ENCODE results near the gene BLVRB. TPM values are rescaled to one million over a fixed set of nuclear protein-coding genes. Genes with fewer than 3 reads are reported as not detected.
A peak's percentile ranks its signal among the peaks of the same experiment; 100 is the strongest.

The BLVRB gene
- total RNA-seq, 1 experiment from 2014 or later = 44.0 TPM

DNA sequence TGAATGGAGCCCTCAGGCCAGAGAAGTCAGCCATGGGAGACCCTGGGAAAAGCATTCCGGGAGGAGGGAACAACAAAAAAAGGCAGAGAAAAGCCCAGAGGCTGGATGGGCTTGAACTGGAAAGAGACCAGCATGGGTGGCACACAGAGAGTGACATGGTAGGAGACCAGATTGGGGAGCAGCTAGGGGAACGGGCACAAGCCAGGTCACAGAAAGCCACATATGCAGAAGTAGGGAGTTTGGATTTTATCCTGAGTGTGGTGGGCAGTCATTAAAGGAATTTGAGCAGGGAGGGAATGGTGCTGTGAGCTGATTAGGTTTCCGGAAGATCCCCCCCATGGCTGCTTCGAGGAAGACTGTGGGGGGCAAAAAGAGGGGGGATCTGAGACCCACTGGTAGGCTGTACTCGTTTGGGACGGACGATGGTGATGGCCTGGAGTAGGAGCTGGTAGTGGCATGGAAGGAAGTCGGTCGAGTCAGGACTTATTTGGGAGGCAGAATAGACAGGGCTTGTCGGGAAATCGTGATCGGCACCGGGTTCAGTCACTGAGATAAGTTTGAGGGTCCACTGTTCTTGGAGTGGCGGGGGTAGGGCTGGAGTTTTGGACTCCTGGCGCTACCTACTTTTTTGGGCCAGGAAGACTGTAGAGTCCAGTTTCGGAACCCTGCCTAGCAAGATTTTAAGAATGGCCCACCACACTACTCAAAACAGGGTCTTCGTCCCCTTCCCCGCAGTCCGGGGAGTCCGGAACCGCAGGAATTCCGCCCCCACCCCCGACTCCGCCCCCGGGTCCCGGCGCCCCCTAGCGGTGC is 40.7 kb downstream of the BLVRB start:
- intact Hi-C loops (cut with micrococcal nuclease) = no loop called here
- Mint-ChIP-seq H3K4me1 (ENCODE audit: insufficient read depth, unreplicated experiment) (no peaks in the 10 kb centered on the region), H3K27me3 (ENCODE audit: insufficient read depth, unreplicated experiment) (no peaks in the 10 kb centered on the region), H3K27ac (ENCODE audit: low read depth, unreplicated experiment) (peak overlapping the region; percentile 97), H3K36me3 (ENCODE audit: insufficient read depth, unreplicated experiment) (peaks cover 22% of the 10 kb centered on the region), H3K9me3 (ENCODE audit: unreplicated experiment) (no peaks in the 10 kb centered on the region), H3K4me3 (ENCODE audit: unreplicated experiment) (peak overlapping the region; percentile 95)
- DNase-seq (ENCODE audit: unreplicated experiment) = peak; percentile 16
- ChIA-PET CTCF (interaction anchor here (0.6 to 1.1 kb wide), 5 partner anchors 11 to 140 kb away, joined by 3 to 6 read pairs (median 4); no protein-coding TSS in a partner anchor), POLR2A (interaction anchor here (0.7 to 5.5 kb wide), 13 partner anchors 9 to 984 kb away, joined by 3 to 125 read pairs (median 5); partner anchors contain the start of genes BLVRB, C19orf47, COQ8B and ITPKC)
- TF ChIP-seq, protein P1, sequence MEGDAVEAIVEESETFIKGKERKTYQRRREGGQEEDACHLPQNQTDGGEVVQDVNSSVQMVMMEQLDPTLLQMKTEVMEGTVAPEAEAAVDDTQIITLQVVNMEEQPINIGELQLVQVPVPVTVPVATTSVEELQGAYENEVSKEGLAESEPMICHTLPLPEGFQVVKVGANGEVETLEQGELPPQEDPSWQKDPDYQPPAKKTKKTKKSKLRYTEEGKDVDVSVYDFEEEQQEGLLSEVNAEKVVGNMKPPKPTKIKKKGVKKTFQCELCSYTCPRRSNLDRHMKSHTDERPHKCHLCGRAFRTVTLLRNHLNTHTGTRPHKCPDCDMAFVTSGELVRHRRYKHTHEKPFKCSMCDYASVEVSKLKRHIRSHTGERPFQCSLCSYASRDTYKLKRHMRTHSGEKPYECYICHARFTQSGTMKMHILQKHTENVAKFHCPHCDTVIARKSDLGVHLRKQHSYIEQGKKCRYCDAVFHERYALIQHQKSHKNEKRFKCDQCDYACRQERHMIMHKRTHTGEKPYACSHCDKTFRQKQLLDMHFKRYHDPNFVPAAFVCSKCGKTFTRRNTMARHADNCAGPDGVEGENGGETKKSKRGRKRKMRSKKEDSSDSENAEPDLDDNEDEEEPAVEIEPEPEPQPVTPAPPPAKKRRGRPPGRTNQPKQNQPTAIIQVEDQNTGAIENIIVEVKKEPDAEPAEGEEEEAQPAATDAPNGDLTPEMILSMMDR (IDR thresholded peaks at IDR 0.05; ENCODE audit: unreplicated experiment) = no peak
- no TSS peak for BruUV-seq (replicated peaks)

- ChIA-PET CTCF (interaction anchor here (0.8 to 1.3 kb wide), 4 partner anchors 19 to 186 kb away, joined by 3 to 4 read pairs (median 4); no protein-coding TSS in a partner anchor), POLR2A (interaction anchor here (1.0 to 5.5 kb wide), 14 partner anchors 10 to 985 kb away, joined by 3 to 125 read pairs (median 5); partner anchors contain the start of genes BLVRB, C19orf47, COQ8B and ITPKC)
- TF ChIP-seq, protein P1 (IDR thresholded peaks at IDR 0.05; ENCODE audit: unreplicated experiment) = no peak
- Mint-ChIP-seq H3K4me3 (ENCODE audit: unreplicated experiment) (peak overlapping the region; percentile 95), H3K4me1 (ENCODE audit: insufficient read depth, unreplicated experiment) (no peaks in the 10 kb centered on the region), H3K27me3 (ENCODE audit: insufficient read depth, unreplicated experiment) (no peaks in the 10 kb centered on the region), H3K9me3 (ENCODE audit: unreplicated experiment) (no peaks in the 10 kb centered on the region), H3K36me3 (ENCODE audit: insufficient read depth, unreplicated experiment) (peaks cover 22% of the 10 kb centered on the region), H3K27ac (ENCODE audit: low read depth, unreplicated experiment) (peak overlapping the region; percentile 97)
- intact Hi-C loops (cut with micrococcal nuclease) = no loop called here
- DNase-seq (ENCODE audit: unreplicated experiment) = no peak
- BruUV-seq (replicated peaks) = no TSS peak
These were observed 41.6 kb downstream of the BLVRB start for GRCh38 chr19:40423938-40424337.

- Mint-ChIP-seq H3K4me1 (ENCODE audit: insufficient read depth, unreplicated experiment) (no peaks in the 10 kb centered on the region), H3K9me3 (ENCODE audit: unreplicated experiment) (no peaks in the 10 kb centered on the region), H3K27me3 (ENCODE audit: insufficient read depth, unreplicated experiment) (no peaks in the 10 kb centered on the region), H3K27ac (ENCODE audit: low read depth, unreplicated experiment) (no peak overlapping the region), H3K36me3 (ENCODE audit: insufficient read depth, unreplicated experiment) (peaks cover 22% of the 10 kb centered on the region), H3K4me3 (ENCODE audit: unreplicated experiment) (no peak overlapping the region)
- no TSS peak for BruUV-seq (replicated peaks)
- ChIA-PET POLR2A (interaction anchor here (1.1 to 5.5 kb wide), 7 partner anchors 11 to 180 kb away, joined by 3 to 125 read pairs (median 14); partner anchors contain the start of genes BLVRB and SERTAD3), CTCF (interaction anchor here (0.5 to 3.2 kb wide), 10 partner anchors 10 to 945 kb away, joined by 3 to 18 read pairs (median 3); partner anchors contain the start of genes BLVRB and SERTAD3)
- TF ChIP-seq, protein P1 (IDR thresholded peaks at IDR 0.05; ENCODE audit: unreplicated experiment) = no peak
- intact Hi-C loops (cut with micrococcal nuclease) = no loop called here
- no peak for DNase-seq (ENCODE audit: unreplicated experiment)
These were observed 42.6 kb downstream of the BLVRB start for GRCh38 chr19:40422748-40423566.
